ENCODE data around the gene SSC4D. TPM values are rescaled to one million over a fixed set of nuclear protein-coding genes. Genes with fewer than 3 reads are reported as not detected.

Gene SSC4D
- total RNA-seq, 1 experiment from 2014 or later = 14.8 TPM

- Histone ChIP-seq H2AFZ (ENCODE audit: low read length) (no peak overlapping the region), H3K4me1 (ENCODE audit: insufficient read depth, low read length) (no peaks in the 10 kb centered on the region), H3K9me3 (ENCODE audit: control insufficient read depth, low read depth, low read length) (no peaks in the 10 kb centered on the region), H4K5ac (ENCODE audit: insufficient read length, low read depth, low read length) (no peak overlapping the region), H3T11ph (ENCODE audit: low read length) (no peak overlapping the region), H4K91ac (ENCODE audit: insufficient read length, low read depth, low read length) (no peak overlapping the region), H3K4me2 (ENCODE audit: insufficient read depth, insufficient read length, low read length) (no peak overlapping the region), H2AK5ac (ENCODE audit: insufficient read length, low read length) (no peak overlapping the region), H2BK20ac (ENCODE audit: low read depth, low read length, poor library complexity, severe bottlenecking) (no peak overlapping the region), H3K56ac (ENCODE audit: insufficient read length, low read depth, low read length) (no peak overlapping the region), H4K20me1 (ENCODE audit: control insufficient read depth, insufficient read depth, insufficient read length) (no peaks in the 10 kb centered on the region), H2BK15ac (ENCODE audit: low read depth, low read length) (no peak overlapping the region), H3K23ac (ENCODE audit: insufficient read length, low read depth, low read length) (no peak overlapping the region), H3K79me2 (ENCODE audit: insufficient read depth, low read length) (no peaks in the 10 kb centered on the region), H3K23me2 (ENCODE audit: insufficient read length, low read depth, low read length, poor library complexity, severe bottlenecking) (peaks cover 4% of the 10 kb centered on the region), H3K9ac (ENCODE audit: extremely low read depth, insufficient read length, low read length) (no peak overlapping the region), H3K27me3 (ENCODE audit: insufficient read depth, low read length) (no peaks in the 10 kb centered on the region), H3K18ac (ENCODE audit: insufficient read length, low read depth, low read length) (no peak overlapping the region), H2BK5ac (ENCODE audit: insufficient read length, low read length) (no peak overlapping the region), H3K14ac (ENCODE audit: insufficient read depth, low read length) (no peak overlapping the region), H3K79me1 (ENCODE audit: insufficient read depth, low read depth, low read length, poor library complexity, severe bottlenecking) (no peaks in the 10 kb centered on the region), H2BK12ac (ENCODE audit: insufficient read length, low read depth, low read length) (no peak overlapping the region), H2BK120ac (ENCODE audit: low read depth, low read length, poor library complexity, severe bottlenecking) (no peak overlapping the region), H3K27ac (ENCODE audit: insufficient read length, low read depth, low read length) (no peak overlapping the region), H4K8ac (replicated peaks; ENCODE audit: insufficient read length, low read depth, low read length) (no peak overlapping the region), H3K4ac (ENCODE audit: low read depth, low read length) (no peak overlapping the region)
- no peak for DNase-seq
- peaks cover 14% of the 10 kb centered on the region in 2 experiments; a peak in 3 of 4 replicates for H3K4me1 Mint-ChIP-seq
- peaks cover 4% of the 10 kb centered on the region; the same call in 1 of the 2 replicates for H3K27me3 Mint-ChIP-seq (ENCODE audit: low read depth)
- H3K27ac Mint-ChIP-seq = no peak overlapping the region; a peak in 1 of 7 replicates
- H3K4me3 Mint-ChIP-seq = no peak overlapping the region
- peaks cover 0 to under 1% (median 0%) of the 10 kb centered on the region in 3 experiments; a peak in 2 of 7 replicates for H3K36me3 Mint-ChIP-seq (ENCODE audit: insufficient read depth in 1 of 3, low read depth in 3 of 3)
- H3K9me3 Mint-ChIP-seq = no peaks in the 10 kb centered on the region; a peak in 1 of 5 replicates
- WGBS (ENCODE audit: extremely low coverage, insufficient read length, low lambda C conversion rate) = no CpG with 5 or more reads among the region's 9 CpGs
- no peak for TF ChIP-seq CTCF (conservative IDR thresholded peaks at IDR 0.05)
Measured at GRCh38 chr7:76377186-76377918, 32.1 kb downstream of the SSC4D start.

Measured in H9 (cell line).